ENCODE measurements around the gene CFB.

DNA sequence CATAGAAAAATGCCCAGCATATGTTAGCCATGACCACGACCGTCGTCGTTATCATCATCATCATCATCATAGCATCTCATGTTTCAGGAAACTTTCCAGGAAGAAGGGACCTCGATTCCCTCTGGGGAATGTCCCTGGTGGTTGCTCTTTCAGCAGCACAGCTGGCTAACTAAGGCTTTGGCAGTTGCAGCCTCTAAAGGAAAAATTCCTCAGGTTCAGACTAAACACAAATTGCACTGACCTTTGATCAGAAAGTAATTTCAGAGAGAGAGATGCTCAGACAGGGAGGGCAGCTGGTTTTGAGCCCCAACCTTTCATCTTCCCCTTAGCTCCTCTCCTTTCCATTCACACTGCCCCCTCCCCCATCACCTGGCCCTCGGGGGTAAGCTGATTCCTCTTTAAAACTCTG lies 5.6 kb upstream of the CFB start:
- TF ChIP-seq POLR2AphosphoS5 (IDR thresholded peaks at IDR 0.05; ENCODE audit: borderline replicate concordance, low read depth, low read length) (no peak), EZH2 (IDR thresholded peaks at IDR 0.05) (no peak)

Measured in SK-N-MC (cell line).